HG02759 (cell line): ENCODE results near the gene ARMH4.

Experiments
- ATAC-seq: cut with Tn5 transposase; IDR thresholded peaks from one replicate; pipeline ENCODE4 v1.9.1; 2021; ENCODE audit warnings: mild to moderate bottlenecking, moderate library complexity; ENCODE audit not compliant: unreplicated experiment

Gene ARMH4

DNA sequence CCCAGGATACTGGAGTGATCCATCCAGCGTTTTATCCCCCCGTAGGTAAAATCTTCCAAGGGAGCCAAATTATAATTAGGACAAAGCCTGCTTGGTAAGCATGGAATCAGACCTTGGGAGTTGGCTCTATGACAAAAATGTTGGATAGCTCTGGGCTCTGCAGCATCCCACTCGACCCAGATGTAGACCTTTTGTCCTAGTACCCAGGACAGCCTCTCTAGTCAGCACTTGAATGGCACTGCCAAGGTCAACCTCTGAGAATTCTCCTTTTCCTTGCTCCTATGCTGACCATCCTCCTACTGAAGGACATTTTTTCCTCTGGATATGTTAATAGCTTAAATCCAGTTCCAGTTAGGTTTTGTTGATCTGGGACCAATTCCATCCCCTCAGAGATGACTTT lies 181.4 kb downstream of the ARMH4 start:
- no peak for ATAC-seq

DNA sequence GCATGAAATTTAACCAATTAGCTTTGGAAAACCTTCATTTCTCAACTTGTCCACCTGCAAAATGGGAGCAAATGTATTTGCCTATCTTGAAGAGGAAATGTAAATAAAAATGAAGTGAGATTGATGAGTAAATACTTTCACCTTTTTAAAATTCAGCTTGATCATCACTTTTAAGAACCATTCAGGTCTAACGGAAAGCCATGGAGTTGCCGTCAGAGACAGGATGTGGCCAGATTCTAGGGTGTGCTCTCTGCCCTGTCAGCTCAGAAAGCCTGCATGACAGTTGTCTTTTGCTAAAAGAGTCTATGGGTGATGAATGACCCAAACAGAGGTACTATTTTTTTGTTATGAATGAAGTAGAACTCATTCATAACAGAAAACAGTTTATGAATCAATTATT lies 181.8 kb downstream of the ARMH4 start:
- ATAC-seq, result no peak

DNA sequence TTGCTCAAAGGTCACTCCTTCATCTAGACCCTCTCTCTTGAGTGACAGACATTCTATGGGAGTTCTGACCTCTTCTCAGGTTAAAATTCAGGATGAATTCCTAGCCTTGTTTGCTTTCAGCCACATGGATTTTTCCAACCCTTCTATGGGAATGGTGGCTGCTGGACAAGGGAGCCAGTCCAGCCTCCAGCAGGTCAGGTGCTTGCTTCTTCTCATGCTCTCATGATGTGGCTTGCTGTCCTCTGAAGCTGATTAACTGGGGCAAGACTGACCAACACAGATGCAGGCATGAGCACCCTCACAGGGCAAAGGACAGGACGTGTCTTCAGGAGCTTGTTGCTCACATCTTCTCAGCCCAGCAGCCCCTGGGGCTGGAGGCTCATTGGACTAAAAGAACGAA lies 188.9 kb downstream of the ARMH4 start:
- no peak for ATAC-seq

DNA sequence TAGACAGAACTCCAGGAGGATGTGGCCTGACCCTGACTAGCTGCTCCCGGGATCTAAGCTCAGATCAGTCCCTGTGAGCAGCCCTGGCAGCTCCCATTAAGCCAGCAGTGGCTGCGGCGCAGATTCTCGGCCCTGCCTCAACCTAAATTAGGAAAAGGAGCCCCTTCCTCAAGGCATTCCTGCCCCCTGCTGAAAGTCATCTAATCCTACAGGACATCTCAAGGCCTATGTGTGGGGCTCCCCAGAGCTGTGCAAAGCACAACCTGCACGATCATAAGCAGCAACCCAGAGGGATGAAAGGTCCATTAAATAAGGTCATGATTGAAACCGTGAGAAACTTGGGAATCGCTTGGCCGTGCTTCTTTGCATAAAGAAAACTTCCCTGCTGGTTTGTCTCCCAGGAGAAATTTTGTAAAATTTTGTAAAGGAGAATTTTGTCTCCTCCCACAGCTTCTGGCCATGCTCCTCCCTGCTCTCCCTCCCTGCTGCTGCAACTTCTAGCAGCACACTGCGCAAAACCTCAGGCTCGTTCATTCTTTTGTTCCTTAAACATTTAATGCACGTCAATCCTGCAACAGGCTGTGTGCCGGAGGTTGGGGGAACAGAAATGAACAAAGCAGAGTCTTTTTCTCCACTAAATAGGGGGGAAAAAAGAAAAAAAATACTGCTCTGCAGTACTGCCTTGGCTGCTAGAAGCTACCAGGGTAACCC lies 189.5 kb downstream of the ARMH4 start:
- no peak for ATAC-seq

DNA sequence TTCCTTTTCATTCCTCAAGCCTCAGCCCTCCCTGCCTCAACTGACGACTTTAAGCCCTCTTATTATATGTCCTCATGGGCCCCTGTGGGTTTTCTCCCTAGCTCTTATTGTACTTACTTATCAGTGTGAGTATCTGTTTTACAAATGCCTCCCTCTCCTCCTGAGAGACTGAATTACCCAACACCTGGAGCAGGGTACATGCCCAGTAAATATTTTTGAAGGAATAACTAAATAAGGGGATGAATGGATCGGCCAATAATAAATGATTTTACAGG lies 190.3 kb downstream of the ARMH4 start:
- ATAC-seq, result no peak

DNA sequence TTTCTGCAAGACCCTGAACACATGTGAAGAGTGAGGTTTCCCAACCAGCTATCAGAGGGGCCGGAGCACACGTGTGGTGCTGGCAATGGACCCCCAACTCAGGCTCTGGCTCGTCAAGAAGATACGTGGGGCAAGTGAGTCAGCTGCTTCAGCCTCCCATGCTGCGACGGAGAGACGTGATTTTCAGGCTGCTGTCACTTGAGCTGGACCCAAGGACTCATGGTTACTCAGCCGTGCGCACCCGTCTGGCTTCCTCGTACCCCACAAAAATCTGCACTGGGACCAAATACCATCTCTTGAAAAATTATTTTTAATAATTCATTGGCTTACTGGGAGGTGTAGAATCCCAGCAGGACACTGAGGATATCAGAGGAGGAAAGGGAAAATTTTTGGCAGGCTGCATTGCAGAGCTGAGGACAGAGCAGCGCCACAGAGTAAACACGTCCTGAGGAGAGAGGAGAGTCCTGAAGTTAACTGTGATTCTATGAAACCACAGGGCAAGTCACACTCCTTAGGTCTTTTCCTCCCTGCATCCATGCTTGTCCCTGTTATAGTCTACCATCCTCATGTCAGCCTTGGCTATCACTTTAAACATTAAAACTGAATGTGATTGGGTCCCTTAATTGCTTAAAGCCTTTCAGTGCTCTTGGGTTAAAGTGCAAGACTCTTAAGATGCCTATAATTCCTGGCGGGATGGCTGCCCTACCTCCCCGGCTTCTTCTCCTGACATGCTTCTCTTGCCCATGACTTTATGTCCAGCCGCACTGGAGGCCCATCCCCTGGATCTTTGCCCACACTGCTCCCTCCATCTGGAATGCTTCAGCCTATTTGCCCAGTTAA lies 190.8 kb downstream of the ARMH4 start:
- ATAC-seq, result no peak

DNA sequence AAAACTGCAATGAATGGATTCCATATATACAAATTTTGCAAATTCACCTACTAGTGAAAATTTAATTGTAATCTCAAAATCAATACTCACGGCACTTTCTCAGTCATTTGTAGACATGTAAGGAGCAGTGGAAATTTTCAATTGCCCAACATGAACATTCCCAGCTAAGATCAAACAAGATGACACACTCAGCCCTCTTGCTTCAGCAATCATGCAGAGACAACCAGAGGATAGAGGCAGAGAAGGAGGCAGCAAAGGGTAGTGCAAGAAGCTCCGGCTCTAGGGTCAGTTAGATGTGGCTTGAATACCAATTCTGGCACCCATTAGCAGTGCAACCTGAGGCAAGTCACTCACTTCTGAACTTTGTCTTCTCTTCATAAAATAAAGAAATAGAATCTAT lies 194.6 kb downstream of the ARMH4 start:
- ATAC-seq, result no peak
